Upper lobe of left lung (tissue), 6 donors: ENCODE results near the gene FTO. TPM values are rescaled to one million over a fixed set of nuclear protein-coding genes. Genes with fewer than 3 reads are reported as not detected.
A peak's percentile ranks its signal among the peaks of the same experiment; 100 is the strongest.

Experiments
- ATAC-seq, 2 donors: fragments of 200-7000 bp; cut with Tn5 transposase; one replicate each; pipeline ENCODE4 v1.9.1; 2022; ENCODE audit warnings: mild to moderate bottlenecking in 2 of 2, moderate library complexity in 2 of 2; ENCODE audit not compliant: low FRiP score in 2 of 2
- DNase-seq, 2 donors: peaks; one replicate each; pipeline ENCODE4 v3.0.0-alpha.2; 2019 to 2020
- H3K27ac ChIP-seq, 4 donors: fragments of 200-600 bp; sonication (generic); one replicate each; pipeline ENCODE4 v1.5.1; 2016 to 2019
- H3K27me3 ChIP-seq, 4 donors: fragments of 200-600 bp; sonication (generic); one replicate each; pipeline ENCODE4 v1.5.1; 2017 to 2019
- H3K36me3 ChIP-seq, 4 donors: fragments of 200-600 bp; sonication (generic); one replicate each; pipeline ENCODE4 v1.5.1; 2016 to 2019
- H3K4me1 ChIP-seq, 4 donors: fragments of 200-600 bp; sonication (generic); one replicate each; pipeline ENCODE4 v1.5.1; 2018 to 2019
- H3K4me3 ChIP-seq, 4 donors: fragments of 200-600 bp; sonication (generic); one replicate each; pipeline ENCODE4 v1.5.1; 2017 to 2019; ENCODE audit warnings: mild to moderate bottlenecking in 2 of 4, moderate library complexity in 1 of 4
- H3K9me3 ChIP-seq, 4 donors: fragments of 200-600 bp; sonication (generic); one replicate each; pipeline ENCODE4 v1.5.1; 2018 to 2019
- CTCF ChIP-seq, 6 experiments: fragments of 450-650 bp in 4 of 6; fragments of 200-600 bp in 2 of 6; sonication (generic) in 2 of 6; IDR thresholded peaks; one replicate each; pipeline ENCODE4 v1.5.1; 2016 to 2019; ENCODE audit warnings: antibody characterized with exemption in 6 of 6
- EP300 ChIP-seq, 4 donors: sonication (generic); formaldehyde crosslinking; IDR thresholded peaks; one replicate each; pipeline ENCODE4 v1.5.1; 2017; ENCODE audit warnings: antibody characterized with exemption in 4 of 4, control low read depth in 2 of 4
- POLR2A ChIP-seq, 4 donors: fragments of 450-650 bp; IDR thresholded peaks; one replicate each; pipeline ENCODE4 v1.5.1; 2016 to 2017; ENCODE audit warnings: antibody characterized with exemption in 4 of 4, mild to moderate bottlenecking in 2 of 4
- POLR2AphosphoS5 ChIP-seq, 2 donors: sonication (generic); formaldehyde crosslinking; IDR thresholded peaks; one replicate each; pipeline ENCODE4 v1.5.1; 2017; ENCODE audit warnings: antibody characterized with exemption in 2 of 2
- WGBS, 2 donors: methylation state at CpG; one replicate each; pipeline ENCODE4 v1.1.5; 2017 to 2018; 5-methylcytosine and 5-hydroxymethylcytosine counted together
- total RNA-seq, 6 donors: library from RNA; depleted of rRNA in 4 of 6; stranded (reverse); fragments of >200 nt in 4 of 6; gene quantifications; one replicate each; pipeline versions ENCODE4 v1.1.0 to v1.2.1, GENCODE V29; 2016 to 2021
- donor health status: DM: no; HTN: no; CAD: no; lungs with moderate emphysema.
- donor health status: DM: no; HTN: yes; CAD: no; lungs with severe emphysema.

FTO gene
- total RNA-seq, 6 donors from 2014 or later = 62.9 to 114 (median 75.4) TPM

DNA sequence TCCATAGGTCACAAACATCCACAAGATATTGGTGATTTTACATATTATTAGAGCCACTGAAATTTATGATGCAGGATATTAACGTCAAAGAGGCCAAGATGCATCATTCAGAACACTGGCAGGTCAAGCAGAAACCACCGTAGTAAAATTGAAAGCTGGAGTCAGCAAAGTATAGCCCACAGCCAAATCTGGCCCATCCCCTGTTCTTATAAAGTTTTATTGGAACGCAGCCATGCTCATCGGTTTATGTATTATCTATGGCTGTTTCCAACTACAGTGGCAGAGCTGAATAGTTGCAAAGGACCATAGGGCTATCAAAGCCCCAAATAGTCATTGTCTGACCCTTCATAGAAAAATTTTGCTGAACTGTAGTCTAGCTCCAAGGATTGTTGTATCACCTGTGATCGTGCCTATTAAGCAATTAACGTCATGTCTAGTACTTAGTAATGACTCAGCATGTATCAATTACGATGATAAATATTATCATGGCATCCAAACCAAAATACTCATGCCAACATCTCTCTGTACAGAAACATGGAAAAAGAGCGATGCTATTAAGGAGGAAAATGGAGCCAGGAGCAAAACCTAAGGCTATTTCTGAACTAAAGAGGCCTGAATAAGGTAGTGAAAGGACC lies 417.0 kb downstream of the FTO start:
- Histone ChIP-seq H3K4me1 (peaks cover 0 to 6% (median 0%) of the 10 kb centered on the region in 4 donors), H3K4me3 (no peak overlapping the region), H3K36me3 (no peaks in the 10 kb centered on the region), H3K9me3 (no peaks in the 10 kb centered on the region), H3K27ac (no peak overlapping the region), H3K27me3 (no peaks in the 10 kb centered on the region)
- TF ChIP-seq EP300 (IDR thresholded peaks at IDR 0.05) = no peak
- no peak for TF ChIP-seq POLR2AphosphoS5 (IDR thresholded peaks at IDR 0.05)
- no peak for TF ChIP-seq POLR2A (IDR thresholded peaks at IDR 0.05)
- TF ChIP-seq CTCF (IDR thresholded peaks at IDR 0.05) = no peak
- ATAC-seq = no peak
- DNase-seq = no peak
- 93 to 94% methylated on average over 8 of the region's 8 CpGs for WGBS, 2 donors

DNA sequence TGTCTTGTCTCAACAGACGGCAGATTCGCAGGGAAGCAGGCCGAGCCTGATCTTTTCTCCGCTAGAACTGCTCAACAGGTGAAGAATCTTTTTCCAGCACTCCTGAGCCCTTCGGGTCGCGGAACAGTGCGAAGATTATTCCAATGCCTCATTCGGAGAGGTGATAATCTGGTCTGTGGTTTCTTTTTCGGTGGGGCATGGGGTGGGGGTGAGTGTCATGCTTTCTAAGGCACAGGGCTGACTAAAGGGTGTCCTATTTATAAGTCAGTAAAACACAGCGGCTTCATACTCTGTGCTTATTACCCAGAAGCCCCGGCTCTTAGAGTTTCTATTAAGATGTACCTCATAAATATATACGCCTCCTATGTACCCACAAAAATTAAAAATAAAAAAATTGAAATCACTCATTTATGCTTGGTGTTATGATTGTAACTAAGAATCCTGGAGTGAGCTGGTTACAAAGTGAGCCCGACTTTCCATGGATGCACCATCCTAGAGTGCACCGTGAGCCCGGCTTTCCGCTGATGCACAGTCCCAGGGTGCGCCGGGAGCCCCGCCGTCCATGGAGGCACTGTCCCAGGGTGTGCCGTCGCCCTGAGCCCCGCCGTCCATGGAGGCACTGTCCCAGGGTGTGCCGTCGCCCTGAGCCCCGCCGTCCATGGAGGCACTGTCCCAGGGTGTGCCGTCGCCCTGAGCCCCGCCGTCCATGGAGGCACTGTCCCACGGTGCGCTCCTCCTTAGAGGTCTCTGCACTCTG lies 417.8 kb downstream of the FTO start:
- 98% methylated on average over 26 to 33 of the region's 35 CpGs for WGBS, 2 donors
- no peaks in the 10 kb centered on the region for H3K9me3 ChIP-seq
- no peaks in the 10 kb centered on the region for H3K27me3 ChIP-seq
- no peaks in the 10 kb centered on the region for H3K36me3 ChIP-seq
- TF ChIP-seq POLR2A (IDR thresholded peaks at IDR 0.05) (no peak), POLR2AphosphoS5 (IDR thresholded peaks at IDR 0.05) (no peak), CTCF (IDR thresholded peaks at IDR 0.05) (no peak), EP300 (IDR thresholded peaks at IDR 0.05) (no peak)
- H3K4me3 ChIP-seq = no peak overlapping the region
- H3K4me1 ChIP-seq = peaks cover 0 to 6% (median 0%) of the 10 kb centered on the region in 4 donors
- DNase-seq (peak in 1 of 2 donors; percentile 56), ATAC-seq (no peak)
- no peak overlapping the region for H3K27ac ChIP-seq

DNA sequence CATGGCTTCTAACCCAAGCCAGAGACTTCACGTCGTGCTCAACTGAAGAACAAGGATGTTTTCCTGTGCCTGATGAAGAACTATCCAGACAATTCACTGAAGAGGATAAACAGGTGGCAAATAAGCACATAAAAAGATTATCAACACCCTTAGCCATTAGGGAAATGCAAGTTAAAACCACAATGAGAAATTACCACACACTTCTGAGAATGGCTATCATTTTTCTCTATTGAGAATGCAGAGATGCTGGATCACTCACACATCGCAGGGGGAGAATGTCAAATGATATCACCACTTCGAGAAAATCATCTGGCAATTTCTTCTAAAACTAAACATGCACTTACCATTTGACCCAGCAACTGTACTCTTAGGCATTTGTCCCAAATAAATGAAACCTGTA lies 419.8 kb downstream of the FTO start:
- no peaks in the 10 kb centered on the region for H3K36me3 ChIP-seq
- ATAC-seq (no peak), DNase-seq (no peak)
- no peaks in the 10 kb centered on the region for H3K27me3 ChIP-seq
- H3K27ac ChIP-seq = no peak overlapping the region
- no peaks in the 10 kb centered on the region for H3K9me3 ChIP-seq
- TF ChIP-seq POLR2AphosphoS5 (IDR thresholded peaks at IDR 0.05) = no peak
- TF ChIP-seq EP300 (IDR thresholded peaks at IDR 0.05) = no peak
- no peak for TF ChIP-seq CTCF (IDR thresholded peaks at IDR 0.05)
- no peak for TF ChIP-seq POLR2A (IDR thresholded peaks at IDR 0.05)
- WGBS, 2 donors = 80 to 82% methylated on average over 4 of the region's 4 CpGs
- no peak overlapping the region for H3K4me3 ChIP-seq
- peaks cover 0 to 6% (median 0%) of the 10 kb centered on the region in 4 donors for H3K4me1 ChIP-seq

DNA sequence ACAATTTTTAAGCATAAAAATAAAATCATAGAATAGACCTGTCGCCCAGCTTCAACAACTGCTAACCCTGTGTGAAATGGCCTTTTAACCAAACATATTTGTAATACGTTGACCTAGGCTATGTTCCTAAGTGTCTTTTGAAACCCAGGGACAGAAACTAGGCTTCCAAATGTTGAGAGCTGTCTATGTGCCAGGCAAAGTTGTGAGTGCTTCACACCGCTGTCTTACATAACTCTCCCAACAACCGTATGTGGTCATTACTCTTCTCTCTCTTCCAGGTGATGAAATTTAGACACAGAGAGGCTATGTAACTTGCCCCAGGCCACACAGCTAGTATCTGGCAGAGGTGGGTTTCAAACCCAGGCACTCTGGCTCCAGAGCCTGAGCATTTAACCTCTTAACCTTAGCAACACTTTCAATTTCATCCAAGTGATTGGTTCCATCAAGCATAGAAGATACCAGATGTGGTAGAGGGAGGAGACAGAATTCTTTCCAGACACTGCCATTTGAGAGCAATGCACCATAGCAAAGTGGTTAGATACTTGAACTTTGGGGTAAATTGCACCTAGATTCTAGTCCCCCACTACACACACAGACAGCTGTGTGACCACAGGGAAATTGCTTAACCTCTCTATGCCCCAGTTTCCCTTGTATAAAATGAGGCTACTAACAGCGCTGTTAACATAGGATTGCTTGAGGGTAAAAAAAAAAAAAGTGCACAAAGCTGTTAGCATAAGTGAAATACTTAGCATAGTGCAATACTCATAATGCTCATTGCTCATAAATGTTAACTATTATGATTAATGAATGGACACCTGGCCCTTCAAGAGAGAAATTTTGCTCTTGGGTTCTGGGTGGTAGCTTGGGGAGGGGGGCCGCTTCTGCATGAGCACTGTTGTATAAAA lies 422.0 kb downstream of the FTO start:
- H3K9me3 ChIP-seq = no peaks in the 10 kb centered on the region
- ATAC-seq (no peak), DNase-seq (no peak)
- no peak for TF ChIP-seq POLR2AphosphoS5 (IDR thresholded peaks at IDR 0.05)
- no peak for TF ChIP-seq POLR2A (IDR thresholded peaks at IDR 0.05)
- TF ChIP-seq CTCF (IDR thresholded peaks at IDR 0.05) = no peak
- no peak for TF ChIP-seq EP300 (IDR thresholded peaks at IDR 0.05)
- no peak overlapping the region for H3K4me3 ChIP-seq
- no peaks in the 10 kb centered on the region for H3K27me3 ChIP-seq
- no peak overlapping the region for H3K27ac ChIP-seq
- H3K4me1 ChIP-seq = peaks cover 0 to 6% (median 0%) of the 10 kb centered on the region in 4 donors
- H3K36me3 ChIP-seq = no peaks in the 10 kb centered on the region
- 61% methylated on average over 6 of the region's 6 CpGs for WGBS, 2 donors
